Neural progenitor cell (in vitro differentiated cells): ENCODE measurements around the gene ARHGAP35.

Source experiments
- EZH2 ChIP-seq: fragments of 200-600 bp; sonication (generic); IDR thresholded peaks from 2 replicates; pipeline ENCODE4 v1.6.1; 2017; ENCODE audit warnings: antibody characterized with exemption, mild to moderate bottlenecking, moderate library complexity
- EZH2phosphoT487 ChIP-seq: fragments of 200-600 bp; sonication (generic); IDR thresholded peaks from 2 replicates; pipeline ENCODE4 v1.6.1; 2017; ENCODE audit warnings: antibody characterized with exemption
- TF ChIP-seq, protein P1 (sequence below): fragments of 200-600 bp; sonication (generic); IDR thresholded peaks from 2 replicates; pipeline ENCODE4 v1.5.1; 2017; ENCODE audit warnings: antibody characterized with exemption, mild to moderate bottlenecking

DNA sequence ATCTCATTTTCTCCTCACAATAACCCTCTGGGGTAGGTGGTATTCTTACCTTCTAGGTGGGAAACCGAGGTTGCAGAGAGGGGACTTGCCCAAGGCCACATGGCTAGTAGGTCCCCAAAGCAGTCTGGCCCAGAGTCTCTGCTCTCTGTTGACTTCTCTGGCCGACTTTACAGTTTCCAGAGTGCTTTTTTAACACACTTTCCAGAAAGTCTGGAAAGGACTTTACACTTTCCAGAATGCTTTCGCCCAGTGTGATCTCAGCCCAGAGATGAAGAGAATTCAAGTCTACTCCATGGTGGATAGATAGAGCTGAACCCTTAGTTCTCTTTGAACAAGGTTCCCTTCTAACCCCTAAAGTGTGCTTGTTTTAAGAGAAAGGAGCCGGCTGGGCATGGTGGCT lies 12.2 kb downstream of the ARHGAP35 start:
- TF ChIP-seq, protein P1, sequence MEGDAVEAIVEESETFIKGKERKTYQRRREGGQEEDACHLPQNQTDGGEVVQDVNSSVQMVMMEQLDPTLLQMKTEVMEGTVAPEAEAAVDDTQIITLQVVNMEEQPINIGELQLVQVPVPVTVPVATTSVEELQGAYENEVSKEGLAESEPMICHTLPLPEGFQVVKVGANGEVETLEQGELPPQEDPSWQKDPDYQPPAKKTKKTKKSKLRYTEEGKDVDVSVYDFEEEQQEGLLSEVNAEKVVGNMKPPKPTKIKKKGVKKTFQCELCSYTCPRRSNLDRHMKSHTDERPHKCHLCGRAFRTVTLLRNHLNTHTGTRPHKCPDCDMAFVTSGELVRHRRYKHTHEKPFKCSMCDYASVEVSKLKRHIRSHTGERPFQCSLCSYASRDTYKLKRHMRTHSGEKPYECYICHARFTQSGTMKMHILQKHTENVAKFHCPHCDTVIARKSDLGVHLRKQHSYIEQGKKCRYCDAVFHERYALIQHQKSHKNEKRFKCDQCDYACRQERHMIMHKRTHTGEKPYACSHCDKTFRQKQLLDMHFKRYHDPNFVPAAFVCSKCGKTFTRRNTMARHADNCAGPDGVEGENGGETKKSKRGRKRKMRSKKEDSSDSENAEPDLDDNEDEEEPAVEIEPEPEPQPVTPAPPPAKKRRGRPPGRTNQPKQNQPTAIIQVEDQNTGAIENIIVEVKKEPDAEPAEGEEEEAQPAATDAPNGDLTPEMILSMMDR = no peak
- no peak for TF ChIP-seq EZH2phosphoT487
- no peak for TF ChIP-seq EZH2
